SK-N-SH treated with all-trans-retinoic acid at 6 μM for 48 hours (cell line): ENCODE measurements around the gene GABARAP.

Experiments
- OSR1 ChIP-seq: fragments of 250-450 bp; sonication (Bioruptor Pico); IDR thresholded peaks from 2 replicates; pipeline ENCODE4 v1.8.0; 2022; ENCODE audit warnings: moderate library complexity, mild to moderate bottlenecking, inconsistent platforms
- ZC3H10 ChIP-seq: fragments of 250-450 bp; sonication (Bioruptor Pico); IDR thresholded peaks from 2 replicates; pipeline ENCODE4 v1.5.1; 2021; ENCODE audit warnings: mild to moderate bottlenecking, moderate library complexity
- TF ChIP-seq, protein P1 (sequence below): fragments of 250-450 bp; sonication (Bioruptor Pico); IDR thresholded peaks from 2 replicates; pipeline ENCODE4 v1.5.1; 2021; ENCODE audit warnings: mild to moderate bottlenecking, moderate library complexity
- TF ChIP-seq, protein P2 (sequence below): fragments of 250-450 bp; sonication (Bioruptor Pico); IDR thresholded peaks from 2 replicates; pipeline ENCODE4 v1.8.0; 2021; ENCODE audit warnings: low read depth, mild to moderate bottlenecking, moderate library complexity, borderline replicate concordance

DNA sequence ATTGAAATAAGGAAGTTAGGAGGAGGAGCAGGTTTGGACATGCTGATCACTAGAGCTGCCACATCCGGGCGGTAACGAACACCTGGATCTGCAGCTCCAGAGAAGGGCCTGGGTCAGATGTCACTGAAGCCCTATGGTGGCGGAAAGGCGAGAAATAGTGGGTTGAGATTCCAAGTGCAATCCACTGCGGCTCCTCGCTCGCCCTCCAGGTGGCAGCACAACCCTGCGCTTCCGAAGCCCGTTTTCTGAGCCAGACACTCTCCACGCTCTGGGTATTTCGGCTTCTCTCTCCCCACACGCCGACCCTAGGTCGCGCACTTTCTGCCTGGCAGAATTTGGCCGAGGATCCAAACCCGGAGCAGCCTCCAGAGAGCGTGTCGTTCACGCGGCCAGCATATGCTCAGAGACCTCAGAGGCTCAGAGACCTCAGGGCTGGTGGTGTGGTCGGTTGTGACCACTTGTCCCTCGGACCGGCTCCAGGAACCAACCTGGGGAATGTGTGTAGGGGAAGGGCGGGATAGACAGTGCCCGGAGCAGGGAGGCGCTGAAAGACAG, 38.3 kb upstream of the GABARAP start:
- no peak for TF ChIP-seq OSR1 (CRISPR knock-in tag)
- TF ChIP-seq, protein P1, sequence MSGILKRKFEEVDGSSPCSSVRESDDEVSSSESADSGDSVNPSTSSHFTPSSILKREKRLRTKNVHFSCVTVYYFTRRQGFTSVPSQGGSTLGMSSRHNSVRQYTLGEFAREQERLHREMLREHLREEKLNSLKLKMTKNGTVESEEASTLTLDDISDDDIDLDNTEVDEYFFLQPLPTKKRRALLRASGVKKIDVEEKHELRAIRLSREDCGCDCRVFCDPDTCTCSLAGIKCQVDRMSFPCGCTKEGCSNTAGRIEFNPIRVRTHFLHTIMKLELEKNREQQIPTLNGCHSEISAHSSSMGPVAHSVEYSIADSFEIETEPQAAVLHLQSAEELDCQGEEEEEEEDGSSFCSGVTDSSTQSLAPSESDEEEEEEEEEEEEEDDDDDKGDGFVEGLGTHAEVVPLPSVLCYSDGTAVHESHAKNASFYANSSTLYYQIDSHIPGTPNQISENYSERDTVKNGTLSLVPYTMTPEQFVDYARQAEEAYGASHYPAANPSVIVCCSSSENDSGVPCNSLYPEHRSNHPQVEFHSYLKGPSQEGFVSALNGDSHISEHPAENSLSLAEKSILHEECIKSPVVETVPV (CRISPR knock-in tag), result no peak
- no peak for TF ChIP-seq ZC3H10 (CRISPR knock-in tag)
- TF ChIP-seq, protein P2, sequence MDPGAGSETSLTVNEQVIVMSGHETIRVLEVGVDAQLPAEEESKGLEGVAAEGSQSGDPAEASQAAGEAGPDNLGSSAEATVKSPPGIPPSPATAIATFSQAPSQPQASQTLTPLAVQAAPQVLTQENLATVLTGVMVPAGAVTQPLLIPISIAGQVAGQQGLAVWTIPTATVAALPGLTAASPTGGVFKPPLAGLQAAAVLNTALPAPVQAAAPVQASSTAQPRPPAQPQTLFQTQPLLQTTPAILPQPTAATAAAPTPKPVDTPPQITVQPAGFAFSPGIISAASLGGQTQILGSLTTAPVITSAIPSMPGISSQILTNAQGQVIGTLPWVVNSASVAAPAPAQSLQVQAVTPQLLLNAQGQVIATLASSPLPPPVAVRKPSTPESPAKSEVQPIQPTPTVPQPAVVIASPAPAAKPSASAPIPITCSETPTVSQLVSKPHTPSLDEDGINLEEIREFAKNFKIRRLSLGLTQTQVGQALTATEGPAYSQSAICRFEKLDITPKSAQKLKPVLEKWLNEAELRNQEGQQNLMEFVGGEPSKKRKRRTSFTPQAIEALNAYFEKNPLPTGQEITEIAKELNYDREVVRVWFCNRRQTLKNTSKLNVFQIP (CRISPR knock-in tag), result no peak
